ENCODE measurements around the gene RBKS.

DNA sequence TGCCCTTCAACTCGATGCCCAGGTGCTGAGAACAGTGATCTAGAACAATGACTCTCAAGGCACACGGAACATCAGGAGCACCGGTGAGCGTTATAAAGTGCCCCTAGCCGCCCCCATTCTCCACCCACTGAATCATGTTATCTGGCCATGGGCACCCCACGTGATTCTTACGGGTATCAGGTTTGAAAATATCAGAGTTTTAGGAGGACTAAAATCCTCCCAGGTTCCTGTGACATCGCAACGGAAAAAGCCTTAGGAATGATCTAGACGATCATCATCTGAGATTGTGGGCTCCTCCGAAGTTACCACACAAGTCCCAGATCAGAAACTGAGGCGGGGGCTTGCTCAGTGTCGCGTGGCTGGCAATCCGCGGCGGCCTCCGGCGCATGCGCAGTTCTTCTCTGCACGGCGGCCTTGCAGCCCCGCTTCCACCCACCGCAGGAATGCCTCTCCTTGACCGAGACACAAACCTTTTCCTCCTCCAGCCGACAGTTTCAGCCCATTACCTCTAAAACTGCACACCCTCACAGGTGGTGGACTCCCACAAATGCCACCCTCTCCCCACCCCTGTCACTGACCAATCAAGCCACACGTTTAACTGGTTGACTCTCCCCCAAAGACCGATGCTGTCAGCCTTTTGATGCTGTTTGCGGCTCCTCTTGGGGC is 124.4 kb downstream of the RBKS start:
- TF ChIP-seq EZH2 (IDR thresholded peaks at IDR 0.05; ENCODE audit: borderline replicate concordance, low read depth, low read length, poor library complexity, severe bottlenecking): no peak
- TF ChIP-seq, protein P1, sequence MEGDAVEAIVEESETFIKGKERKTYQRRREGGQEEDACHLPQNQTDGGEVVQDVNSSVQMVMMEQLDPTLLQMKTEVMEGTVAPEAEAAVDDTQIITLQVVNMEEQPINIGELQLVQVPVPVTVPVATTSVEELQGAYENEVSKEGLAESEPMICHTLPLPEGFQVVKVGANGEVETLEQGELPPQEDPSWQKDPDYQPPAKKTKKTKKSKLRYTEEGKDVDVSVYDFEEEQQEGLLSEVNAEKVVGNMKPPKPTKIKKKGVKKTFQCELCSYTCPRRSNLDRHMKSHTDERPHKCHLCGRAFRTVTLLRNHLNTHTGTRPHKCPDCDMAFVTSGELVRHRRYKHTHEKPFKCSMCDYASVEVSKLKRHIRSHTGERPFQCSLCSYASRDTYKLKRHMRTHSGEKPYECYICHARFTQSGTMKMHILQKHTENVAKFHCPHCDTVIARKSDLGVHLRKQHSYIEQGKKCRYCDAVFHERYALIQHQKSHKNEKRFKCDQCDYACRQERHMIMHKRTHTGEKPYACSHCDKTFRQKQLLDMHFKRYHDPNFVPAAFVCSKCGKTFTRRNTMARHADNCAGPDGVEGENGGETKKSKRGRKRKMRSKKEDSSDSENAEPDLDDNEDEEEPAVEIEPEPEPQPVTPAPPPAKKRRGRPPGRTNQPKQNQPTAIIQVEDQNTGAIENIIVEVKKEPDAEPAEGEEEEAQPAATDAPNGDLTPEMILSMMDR (conservative IDR thresholded peaks at IDR 0.05; ENCODE audit: low read depth, low read length): no peak

All from A673 (cell line).